Upper lobe of left lung (tissue), 4 donors: ENCODE measurements around the gene BPIFB2.

Experiments used
- EP300 ChIP-seq, 4 donors: sonication (generic); formaldehyde crosslinking; IDR thresholded peaks; one replicate each; pipeline ENCODE4 v1.5.1; 2017; ENCODE audit warnings: antibody characterized with exemption in 4 of 4, control low read depth in 2 of 4
- POLR2A ChIP-seq, 4 donors: fragments of 450-650 bp; IDR thresholded peaks; one replicate each; pipeline ENCODE4 v1.5.1; 2016 to 2017; ENCODE audit warnings: antibody characterized with exemption in 4 of 4, mild to moderate bottlenecking in 2 of 4
- POLR2AphosphoS5 ChIP-seq, 2 donors: sonication (generic); formaldehyde crosslinking; IDR thresholded peaks; one replicate each; pipeline ENCODE4 v1.5.1; 2017; ENCODE audit warnings: antibody characterized with exemption in 2 of 2
- TF ChIP-seq, protein P1 (sequence below), 6 experiments: fragments of 450-650 bp in 4 of 6; fragments of 200-600 bp in 2 of 6; sonication (generic) in 2 of 6; IDR thresholded peaks; one replicate each; pipeline ENCODE4 v1.5.1; 2016 to 2019; ENCODE audit warnings: antibody characterized with exemption in 6 of 6

GRCh38 chr20:33061658-33062028 lies 54.1 kb downstream of the BPIFB2 start:
- no peak for TF ChIP-seq POLR2A (IDR thresholded peaks at IDR 0.05)
- no peak for TF ChIP-seq EP300 (IDR thresholded peaks at IDR 0.05)
- TF ChIP-seq, protein P1, sequence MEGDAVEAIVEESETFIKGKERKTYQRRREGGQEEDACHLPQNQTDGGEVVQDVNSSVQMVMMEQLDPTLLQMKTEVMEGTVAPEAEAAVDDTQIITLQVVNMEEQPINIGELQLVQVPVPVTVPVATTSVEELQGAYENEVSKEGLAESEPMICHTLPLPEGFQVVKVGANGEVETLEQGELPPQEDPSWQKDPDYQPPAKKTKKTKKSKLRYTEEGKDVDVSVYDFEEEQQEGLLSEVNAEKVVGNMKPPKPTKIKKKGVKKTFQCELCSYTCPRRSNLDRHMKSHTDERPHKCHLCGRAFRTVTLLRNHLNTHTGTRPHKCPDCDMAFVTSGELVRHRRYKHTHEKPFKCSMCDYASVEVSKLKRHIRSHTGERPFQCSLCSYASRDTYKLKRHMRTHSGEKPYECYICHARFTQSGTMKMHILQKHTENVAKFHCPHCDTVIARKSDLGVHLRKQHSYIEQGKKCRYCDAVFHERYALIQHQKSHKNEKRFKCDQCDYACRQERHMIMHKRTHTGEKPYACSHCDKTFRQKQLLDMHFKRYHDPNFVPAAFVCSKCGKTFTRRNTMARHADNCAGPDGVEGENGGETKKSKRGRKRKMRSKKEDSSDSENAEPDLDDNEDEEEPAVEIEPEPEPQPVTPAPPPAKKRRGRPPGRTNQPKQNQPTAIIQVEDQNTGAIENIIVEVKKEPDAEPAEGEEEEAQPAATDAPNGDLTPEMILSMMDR (IDR thresholded peaks at IDR 0.05), result no peak
- TF ChIP-seq POLR2AphosphoS5 (IDR thresholded peaks at IDR 0.05), result no peak
